HG03175 (cell line): ENCODE results near the gene C4BPB.

ENCODE experiments used
- ATAC-seq: cut with Tn5 transposase; IDR thresholded peaks from one replicate; pipeline ENCODE4 v1.9.1; 2021; ENCODE audit warnings: mild to moderate bottlenecking, moderate library complexity; ENCODE audit not compliant: unreplicated experiment

C4BPB gene

DNA sequence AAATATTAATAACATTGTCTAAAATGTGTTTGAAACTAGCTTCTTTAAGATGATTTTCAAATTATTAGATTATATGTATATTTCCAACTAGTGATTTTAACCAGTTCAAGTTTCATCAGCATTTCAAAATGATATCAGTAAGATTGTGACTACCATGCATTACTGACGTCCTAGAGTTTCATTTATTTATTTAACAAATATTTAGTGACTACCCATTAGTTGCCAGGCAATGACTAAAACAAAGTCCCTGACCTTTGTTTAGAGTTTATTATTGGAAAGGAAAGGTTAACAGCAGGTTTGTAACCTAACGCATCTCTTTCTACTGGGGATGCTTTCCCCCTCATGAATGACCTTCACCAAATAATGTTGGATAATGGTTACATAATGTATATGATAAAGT is 7.6 kb upstream of the C4BPB start:
- no peak for ATAC-seq

DNA sequence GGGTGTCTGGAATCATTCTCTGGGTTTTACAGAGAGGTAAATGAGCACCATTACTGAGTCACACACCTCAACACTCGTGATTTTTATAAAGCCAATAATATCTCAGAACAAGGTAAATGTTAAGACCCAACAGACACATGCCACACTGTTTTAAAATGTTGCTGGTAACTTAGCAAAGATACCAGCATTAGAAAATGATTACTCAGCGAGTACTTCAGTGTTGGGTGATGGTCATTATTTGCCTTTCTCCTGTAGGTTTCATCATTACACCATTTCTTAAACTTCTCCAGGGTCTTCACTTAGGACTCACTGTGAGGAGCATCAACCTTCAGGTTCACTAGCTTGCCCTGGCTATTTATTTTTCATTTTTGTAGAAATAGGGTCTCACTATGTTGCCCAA is 6.9 kb upstream of the C4BPB start:
- no peak for ATAC-seq

DNA sequence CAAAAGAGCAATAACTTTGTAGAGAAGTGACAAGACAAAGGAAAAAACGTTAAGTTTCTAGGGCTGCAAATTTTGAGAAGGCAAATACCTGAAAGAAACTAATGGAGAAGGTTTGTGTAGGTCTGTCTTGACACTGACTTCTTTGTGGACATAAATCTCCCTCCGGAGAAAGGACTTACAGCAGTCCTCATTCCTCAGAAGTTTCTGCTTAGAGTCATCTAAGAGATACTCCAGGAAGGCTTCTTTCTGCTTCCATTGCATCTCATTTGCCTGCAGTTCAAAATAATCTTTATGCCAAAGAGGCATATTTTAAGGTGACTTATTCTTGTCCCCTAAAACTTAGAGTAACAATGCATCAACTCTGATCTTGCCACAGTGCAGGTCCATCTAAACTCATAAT is 4.4 kb upstream of the C4BPB start:
- ATAC-seq: no peak

DNA sequence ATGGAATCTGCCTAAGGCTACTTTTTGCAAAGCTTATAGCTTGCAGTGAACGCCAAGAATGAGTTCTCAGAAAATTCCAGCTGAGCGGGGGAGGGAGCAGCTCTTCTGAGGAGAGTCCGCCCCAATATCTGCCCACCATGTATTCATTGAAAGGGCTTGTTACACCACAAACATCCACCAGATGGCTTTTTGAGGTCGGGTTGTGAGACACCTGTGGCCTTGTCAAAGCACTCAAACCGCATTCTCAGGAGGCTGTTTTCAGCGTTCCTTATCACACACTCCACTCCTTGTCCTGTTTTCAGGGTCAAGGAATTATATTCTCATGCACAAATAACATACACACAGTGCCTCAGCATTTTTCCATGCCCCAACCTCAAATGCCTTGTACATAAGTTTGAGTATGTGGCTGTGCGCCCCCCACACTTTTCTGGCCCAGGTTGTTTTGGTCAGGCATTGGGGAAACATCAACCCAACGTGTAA is 3.9 kb upstream of the C4BPB start:
- peak; percentile 83 for ATAC-seq

DNA sequence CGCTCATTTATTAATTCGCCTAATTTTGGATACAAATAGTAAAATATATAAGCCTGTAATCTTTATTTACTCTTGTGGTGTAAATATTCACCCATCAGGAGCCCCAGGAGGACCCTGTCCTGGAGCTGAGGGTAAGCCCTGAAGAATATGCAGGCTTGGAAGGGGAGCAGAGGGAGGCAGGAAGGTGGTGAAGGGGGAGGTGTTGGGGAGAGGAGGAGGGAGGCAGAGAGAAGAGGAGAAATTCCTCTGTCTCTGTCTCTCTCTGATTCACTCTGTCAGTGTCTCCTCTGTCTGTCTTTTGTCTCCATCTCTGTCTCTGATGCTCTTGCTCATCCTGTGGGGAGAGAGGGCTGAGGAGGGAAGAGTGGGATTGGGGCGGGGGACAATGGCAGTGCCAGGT is 2.8 kb upstream of the C4BPB start:
- ATAC-seq: no peak

DNA sequence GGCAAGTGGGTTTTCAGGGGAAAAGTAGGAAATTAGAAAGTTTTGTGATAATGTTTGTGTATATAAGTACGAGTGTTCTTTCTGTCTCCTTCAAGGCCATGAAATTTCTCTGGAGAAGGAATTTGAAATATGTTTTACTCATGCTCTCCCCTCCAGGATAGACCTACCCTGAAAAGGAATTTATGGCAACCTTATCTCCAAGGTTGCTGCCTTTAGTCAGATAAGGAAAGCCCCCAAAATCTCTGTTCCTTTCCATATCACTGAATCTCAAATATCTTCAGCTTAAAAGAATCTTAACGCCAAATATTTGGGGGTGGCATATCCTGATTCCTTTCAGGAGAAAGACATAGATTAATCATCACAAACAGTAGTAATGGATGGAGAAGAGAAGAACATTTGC is 499 bp upstream of the C4BPB start:
- ATAC-seq: no peak

DNA sequence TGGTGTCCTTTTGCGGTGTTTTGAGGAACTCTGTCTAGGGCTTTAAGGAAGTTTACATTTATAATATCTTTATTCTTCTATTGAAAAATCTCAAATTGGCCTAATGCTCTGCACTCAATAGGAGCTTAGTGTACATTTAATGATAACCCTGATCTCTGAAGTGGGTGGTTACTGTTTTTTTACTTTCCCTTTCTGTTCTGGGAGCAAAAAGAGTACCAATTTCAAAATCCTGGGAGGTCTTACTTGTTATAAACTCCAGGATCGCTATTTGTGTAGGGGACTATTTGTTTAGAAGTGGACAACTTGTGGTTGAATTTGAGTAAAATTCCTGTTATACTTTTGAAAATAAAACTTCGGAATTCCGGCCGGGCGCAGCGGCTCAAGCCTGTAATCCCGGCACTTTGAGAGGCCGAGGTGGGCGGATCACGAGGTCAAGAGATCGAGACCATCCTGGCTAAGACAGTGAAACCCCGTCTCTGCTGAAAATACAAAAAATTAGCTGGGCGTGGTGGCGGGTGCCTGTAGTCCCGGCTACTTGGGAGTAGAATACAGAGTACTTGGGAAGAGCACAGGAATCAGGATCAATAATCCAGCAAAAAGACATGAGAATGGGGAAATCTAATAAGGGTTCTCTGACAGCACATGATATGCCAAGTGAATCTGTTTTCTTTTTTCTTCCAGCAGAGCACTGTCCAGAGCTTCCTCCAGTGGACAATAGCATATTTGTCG is 1.1 kb downstream of the C4BPB start:
- ATAC-seq: no peak

DNA sequence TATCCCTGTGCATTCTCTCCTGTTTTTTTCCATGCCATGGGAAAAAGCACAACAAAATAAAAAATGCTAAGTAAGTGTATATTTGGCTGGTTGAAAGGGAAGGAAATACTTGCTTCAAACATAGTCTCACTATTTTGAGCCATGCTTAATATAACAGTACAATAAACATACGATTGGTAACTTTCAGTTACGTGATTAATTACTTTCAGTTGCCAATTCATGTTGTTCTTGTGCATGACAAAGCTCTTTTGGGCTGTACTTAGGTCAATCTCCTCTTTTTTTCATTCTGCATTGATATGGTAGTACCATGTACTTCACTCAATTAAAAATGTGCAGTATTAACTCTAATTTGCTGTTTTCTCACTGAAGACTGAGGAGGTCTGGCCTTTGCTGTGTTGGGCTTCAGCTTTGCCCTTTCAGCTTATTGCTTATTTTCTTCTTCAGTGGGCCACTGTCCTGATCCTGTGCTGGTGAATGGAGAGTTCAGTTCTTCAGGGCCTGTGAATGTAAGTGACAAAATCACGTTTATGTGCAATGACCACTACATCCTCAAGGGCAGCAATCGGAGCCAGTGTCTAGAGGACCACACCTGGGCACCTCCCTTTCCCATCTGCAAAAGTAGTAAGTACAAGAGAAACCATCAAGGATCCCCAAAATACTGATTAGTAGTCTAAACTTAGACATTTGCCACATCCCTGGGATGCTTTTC is 2.7 kb downstream of the C4BPB start:
- ATAC-seq: no peak

DNA sequence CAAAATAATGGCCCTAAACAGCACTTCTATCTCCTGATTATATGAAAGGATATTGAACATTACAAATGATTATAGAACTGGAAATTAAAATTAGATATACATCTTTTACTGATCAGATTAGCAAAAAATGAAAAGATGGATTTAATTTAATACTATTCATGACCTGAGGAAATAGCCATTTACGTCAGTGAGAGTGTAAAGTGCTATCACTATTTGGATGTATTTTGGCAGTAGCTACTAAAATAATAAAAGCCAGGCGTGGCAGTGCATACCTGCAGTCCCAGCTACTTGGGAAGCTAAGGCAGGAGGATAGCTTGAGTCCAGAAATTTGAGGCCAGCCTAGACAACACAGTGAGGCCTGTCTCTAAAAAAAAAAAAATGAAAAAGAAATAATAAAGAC is 5.3 kb downstream of the C4BPB start:
- no peak for ATAC-seq

DNA sequence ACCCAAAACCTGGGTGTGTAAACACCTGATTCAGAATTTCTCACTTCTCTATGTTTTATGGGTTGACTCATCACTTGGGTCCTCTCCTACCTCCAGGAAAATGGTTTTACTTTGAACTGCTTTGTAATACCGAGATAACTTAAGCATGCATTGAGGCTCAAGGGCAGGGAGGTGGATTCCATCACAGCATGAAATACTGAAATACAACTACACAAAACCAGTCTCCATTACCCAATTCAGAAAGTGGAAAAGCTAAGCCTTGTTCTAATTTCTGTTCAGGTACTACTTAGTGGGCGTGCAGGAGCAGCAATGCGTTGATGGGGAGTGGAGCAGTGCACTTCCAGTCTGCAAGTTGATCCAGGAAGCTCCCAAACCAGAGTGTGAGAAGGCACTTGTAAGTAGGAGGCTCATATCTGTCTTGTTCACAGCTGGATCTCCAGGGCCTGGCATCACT is 9.2 kb downstream of the C4BPB start:
- peak; percentile 58 for ATAC-seq

DNA sequence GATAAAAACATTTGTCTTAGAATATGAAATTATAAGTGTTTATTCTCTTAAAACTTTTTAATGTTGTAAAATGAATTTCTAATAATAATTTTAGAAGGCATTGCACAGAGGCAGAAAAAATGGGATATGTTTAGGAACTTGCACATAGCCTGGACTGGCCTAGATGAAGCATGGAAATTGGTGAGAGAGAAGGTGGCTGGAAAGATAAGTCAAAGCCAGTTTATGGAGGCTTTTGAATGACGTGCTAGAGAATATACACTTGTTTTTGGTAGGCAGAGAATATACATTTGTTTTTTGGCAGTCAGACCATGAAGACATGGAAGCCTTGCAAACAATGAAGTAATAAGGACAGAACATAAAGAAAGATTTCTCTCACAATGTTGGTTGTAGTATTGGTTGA is 13.1 kb downstream of the C4BPB start:
- ATAC-seq: no peak

DNA sequence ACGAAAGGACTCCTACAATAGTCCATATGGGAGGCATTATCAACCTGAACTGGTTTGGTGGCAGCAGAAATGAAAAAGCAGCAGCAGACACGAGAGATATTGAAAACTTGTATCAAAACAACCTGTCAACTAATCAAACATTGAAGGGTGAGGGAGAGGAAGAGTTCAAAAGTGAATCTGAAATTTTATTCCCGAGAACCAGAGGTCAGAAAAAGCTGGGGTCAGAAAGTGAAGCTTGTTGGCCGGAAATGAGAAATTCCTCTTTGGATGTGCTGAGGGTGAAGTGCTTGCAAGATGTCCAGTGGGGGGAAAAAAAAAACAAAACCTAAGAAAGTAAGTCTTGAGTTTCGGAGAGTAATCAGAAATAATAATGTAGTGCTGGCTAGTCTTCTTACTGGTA is 13.5 kb downstream of the C4BPB start:
- ATAC-seq: no peak

DNA sequence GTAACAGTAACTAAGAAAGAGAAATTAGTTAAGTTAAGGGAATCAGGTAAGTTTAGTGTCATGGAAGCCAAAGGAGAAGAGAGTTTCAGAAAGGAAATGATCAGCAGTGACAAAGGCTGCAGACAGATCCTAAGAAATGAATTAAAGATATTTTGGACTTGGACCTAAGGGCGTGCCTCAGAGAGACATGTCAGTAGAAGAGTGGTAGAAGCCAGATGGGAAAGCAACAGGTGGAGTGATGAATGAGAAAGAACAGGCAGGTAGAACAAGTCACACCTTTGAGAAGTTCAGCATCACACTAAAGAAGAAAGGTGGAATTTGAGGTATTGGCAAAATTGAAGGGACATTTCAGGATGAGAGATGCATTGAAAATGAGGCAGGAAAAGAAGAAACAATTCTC is 14.0 kb downstream of the C4BPB start:
- no peak for ATAC-seq

DNA sequence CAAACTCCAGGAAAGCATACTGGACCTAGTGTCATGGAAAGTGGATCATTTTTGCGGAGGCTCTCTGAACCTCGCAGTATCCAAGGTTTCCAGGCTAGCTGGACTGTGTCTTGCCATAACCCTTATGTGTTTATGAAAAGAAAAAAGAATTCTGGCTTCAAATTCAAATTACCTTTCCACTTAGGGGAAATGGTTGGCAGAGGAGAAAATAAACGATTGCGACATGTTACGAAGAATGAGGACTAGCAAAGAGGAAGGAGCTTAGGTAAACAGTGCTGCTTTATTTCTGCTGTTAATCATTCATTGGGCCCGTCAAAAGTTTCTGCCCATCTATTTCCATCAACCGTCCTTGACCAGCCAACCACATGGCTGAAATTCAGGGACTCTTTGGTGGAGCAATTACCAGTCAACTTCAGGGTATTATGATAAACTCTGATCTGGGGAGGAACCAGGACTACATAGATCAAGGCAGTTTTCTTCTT is 15.3 kb downstream of the C4BPB start, which contains the start of gene C4BPA:
C4BPA (plus strand) TSS at position 342 of the 482 bp plus-strand sequence. CDS start 8,793 bp downstream, outside the sequence.
- no peak for ATAC-seq

DNA sequence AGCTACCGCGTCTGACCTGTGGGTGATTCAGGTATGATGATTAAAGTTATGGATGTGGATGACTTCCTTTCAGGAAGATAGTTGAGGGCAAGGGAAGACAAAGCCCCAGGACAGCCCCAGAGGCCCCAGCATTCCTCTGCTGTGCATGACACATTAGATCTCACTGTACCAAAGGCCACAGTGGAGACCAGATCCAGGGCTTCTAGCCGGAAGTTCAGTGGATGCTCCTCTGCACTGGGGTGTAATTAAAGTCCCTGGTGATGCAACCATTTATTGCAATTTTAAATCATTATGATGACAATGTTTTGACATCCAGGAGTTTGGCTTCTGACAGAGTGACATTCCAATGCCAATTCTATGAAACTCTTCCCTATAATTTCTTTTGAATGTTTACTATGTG is 20.3 kb downstream of the C4BPB start:
- no peak for ATAC-seq

DNA sequence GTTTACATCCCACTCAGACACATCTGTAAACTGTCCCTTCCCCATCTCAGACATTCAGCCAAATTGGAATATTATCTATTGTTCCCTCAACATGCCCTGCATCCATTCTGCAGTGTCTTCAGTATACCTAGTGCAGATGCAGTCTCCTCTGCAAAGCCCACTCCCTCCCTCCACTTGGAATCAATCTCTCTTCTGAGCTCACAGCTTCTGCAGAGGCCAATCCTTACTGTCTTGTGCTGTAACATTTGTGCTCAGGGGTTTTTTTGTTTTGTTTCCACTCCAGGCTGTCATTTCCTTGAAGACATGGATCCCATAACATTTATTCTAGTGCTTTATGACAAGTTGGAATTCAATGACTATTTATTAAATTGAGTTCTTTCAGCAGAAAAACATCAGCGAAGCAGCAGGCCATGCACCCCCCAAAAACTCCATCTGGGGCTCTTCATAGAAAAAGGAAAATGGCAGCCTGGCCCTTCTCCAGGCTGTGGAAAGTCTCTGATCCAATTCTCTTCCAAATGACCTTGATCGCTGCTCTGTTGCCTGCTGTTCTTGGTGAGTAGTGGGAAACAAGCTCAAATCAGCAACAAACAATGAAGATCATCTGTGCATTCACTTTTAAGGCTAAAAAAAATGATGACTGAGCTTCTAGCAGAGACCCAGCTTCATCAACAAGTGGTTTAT is 24.1 kb downstream of the C4BPB start:
- ATAC-seq: no peak

DNA sequence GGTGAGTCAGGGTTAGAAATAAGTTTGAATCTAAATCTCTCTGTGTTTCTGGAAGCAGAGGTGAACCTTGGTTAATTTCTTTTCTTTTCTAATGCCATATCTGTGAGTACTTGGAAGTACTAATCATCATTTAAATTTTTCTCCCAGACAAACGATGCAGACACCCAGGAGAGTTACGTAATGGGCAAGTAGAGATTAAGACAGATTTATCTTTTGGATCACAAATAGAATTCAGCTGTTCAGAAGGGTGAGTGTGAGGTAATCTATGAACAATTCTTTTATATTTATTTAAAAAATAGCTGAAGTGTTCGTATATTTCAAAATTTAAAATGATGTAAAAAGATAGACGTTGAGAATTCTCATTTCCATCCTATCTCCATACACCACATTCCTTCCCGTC is 26.6 kb downstream of the C4BPB start:
- no peak for ATAC-seq

DNA sequence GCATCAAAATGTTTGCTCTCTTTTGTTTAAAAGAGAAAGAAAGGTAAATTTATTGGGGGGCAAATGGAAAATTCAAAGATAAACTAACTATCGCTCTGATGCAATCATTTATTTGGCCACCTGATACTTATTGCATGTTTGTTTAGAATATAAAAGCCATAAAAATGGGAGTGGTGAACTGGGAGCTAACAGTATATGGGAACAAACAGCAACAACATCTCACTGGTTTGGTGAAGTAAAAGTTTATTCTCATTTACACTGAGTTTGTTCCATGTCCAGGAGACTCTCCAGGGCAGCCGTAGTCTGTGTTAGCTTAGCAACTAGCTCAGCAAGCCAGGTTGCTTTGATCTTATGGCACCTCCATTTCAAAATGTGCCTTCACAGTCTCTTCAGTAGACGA is 35.7 kb downstream of the C4BPB start:
- ATAC-seq: no peak

DNA sequence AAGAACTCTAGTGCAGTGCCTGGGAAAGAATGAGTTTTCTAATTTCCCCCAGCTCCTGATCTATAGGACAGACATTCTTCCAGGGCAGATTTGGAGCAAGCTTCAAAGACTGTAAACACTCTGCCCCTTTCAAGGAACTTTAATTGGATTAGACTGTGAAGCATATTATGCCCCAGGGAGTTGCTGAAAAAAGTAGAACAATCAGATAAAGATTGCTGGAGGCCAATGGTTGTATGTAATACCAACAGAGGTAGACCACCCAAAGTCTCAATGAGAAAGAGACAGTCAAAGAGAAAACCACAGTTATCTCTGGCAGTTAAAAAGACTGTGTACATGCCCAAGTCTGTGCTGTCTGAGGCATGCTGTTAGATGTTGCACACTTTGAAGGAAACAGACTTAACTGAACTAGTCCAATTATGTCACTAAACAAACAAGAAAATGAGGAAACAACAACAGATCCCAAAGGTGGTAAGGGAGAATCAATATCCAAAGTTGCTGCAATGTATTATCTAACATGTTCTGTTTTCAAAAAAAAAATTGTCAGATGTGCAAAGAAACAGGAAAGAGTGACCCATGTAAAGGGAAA is 39.8 kb downstream of the C4BPB start:
- no peak for ATAC-seq

DNA sequence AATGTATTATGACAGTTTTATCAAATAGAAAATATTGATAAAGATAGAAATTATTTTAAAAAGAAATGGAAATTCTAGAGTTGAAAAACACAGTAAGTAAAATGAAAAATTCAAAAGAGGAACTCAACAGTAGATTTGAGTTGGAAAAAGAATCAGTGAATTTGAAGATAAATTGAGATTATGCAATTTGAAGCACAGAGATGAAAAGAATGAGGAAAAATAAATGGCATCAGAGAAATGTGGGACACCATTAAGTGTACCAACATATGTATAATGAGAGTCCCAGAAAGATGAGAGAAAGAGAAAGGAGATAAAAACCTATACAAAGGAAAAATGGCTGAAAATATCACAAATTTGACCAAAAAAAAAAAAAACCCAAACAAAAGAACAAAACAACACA is 40.4 kb downstream of the C4BPB start:
- no peak for ATAC-seq
